Retinal pigment epithelial cell (primary cell): ENCODE results near the gene AGAP5.

ENCODE experiments used
- DNase-seq: peaks from one replicate; pipeline ENCODE4 v3.0.0-alpha.2; 2010; ENCODE audit warnings: low read depth
- H3K4me3 ChIP-seq: 2 replicates; pipeline ENCODE4 v1.5.1; 2011; ENCODE audit warnings: mild to moderate bottlenecking, low read length, control low read depth, moderate library complexity
- CTCF ChIP-seq: conservative IDR thresholded peaks from 2 replicates; pipeline ENCODE4 v1.5.1; 2011; ENCODE audit warnings: low read depth, low read length, control low read depth, inconsistent platforms

AGAP5 gene

DNA sequence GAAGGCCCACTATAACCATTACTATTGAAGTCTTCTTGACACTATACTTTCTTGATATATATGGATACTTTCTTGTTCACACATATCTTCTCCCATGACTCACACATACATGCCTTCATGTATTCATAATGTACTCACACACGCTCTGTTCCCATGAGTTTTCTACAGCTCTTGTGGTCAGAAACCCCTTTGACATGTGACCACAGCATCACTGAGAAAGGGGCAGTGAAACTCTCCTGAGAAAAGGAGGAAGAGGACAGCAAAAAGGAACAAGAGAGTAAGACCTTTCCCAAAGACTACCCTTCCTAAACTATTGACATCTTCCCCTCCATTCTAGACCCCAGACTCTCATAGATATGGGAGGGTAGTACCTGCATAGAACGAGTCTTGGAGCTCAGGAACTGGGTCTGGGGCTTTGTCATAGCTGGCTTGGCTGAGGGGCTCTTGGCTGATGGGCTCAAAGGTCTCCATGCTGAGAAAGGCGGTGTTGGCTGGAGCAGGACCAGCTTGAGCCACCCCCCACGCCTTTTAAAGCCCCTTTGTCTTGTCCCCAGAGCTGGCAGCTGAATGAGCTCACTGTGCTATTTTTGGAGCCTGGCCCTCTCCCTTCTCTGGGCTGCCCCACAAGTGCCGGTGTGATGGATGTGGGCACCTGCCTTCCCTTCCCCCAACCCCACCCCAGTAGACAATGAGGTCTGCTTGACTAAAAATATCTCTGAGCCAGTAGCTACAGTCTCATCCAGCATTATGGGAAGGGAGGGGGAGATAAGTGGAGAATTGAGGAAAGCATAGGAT is 47.2 kb downstream of the AGAP5 start:
- no peak overlapping the region for H3K4me3 ChIP-seq
- no peak for DNase-seq
- TF ChIP-seq CTCF, result no peak

GRCh38 chr10:73649876-73650536 is 47.9 kb downstream of the AGAP5 start:
- H3K4me3 ChIP-seq, result no peak overlapping the region
- no peak for TF ChIP-seq CTCF
- DNase-seq, result no peak

GRCh38 chr10:73648975-73649829 is 48.7 kb downstream of the AGAP5 start:
- DNase-seq, result no peak
- H3K4me3 ChIP-seq, result no peak overlapping the region
- TF ChIP-seq CTCF, result no peak

GRCh38 chr10:73647875-73648651 is 49.8 kb downstream of the AGAP5 start:
- no peak for TF ChIP-seq CTCF
- DNase-seq, result no peak
- H3K4me3 ChIP-seq, result peak overlapping the region; percentile 70

DNA sequence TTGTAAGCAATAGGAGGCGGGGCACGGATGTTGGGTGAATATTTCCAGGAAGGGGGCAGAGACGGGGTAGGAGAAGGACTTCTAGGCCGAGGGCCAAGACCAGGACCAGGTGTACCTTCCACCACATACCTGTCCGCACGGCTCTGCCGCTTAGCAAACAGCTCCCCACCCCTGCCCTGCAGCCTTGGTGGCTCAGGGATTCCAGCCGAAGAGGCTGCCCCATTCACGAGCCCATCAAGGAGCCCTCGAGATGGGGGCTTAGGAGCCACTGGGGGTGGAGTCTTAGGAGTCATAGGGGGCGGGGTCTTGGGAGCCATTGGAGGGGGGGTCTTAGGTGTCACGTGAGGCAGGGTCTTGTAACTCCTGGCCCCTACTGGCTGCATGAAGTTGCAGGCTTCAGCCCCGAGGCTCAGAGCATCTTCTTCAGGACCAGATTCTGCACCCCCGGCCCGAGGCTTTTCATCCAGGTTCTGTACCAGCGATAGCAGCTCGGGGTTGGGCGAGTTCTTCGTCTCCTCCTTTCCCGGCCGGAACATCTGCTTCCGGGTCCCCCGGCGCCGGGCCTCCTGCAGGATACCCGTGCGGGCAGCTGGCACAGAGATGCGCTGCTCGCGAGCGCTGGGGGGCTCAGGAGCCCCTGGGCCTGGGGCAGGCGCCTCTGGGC is 50.6 kb downstream of the AGAP5 start:
- H3K4me3 ChIP-seq, result peak overlapping the region; percentile 70
- DNase-seq, result no peak
- peak; percentile 16 for TF ChIP-seq CTCF

DNA sequence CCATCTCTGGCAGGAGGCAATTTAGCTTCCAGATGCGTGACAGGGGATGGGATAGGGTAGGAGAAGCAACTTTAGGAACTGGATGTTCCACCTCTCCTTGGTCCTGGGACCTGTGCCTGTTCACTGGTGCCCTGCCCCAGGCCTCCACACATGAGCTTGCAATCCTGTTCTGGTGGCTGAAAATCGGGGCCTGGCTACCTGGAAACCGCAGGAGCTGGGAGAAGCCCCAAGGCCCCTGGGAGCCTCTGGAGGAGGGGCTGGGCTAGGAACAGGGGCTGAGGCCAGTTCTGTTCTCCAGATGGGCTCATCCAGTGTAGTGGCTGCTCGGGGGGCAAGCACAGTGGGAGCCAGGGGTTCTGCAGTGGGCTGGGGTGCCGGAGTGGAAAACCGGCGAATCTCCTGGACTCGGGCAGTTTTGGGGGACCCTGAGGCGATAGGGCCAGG is 51.3 kb downstream of the AGAP5 start:
- no peak for TF ChIP-seq CTCF
- DNase-seq, result no peak
- H3K4me3 ChIP-seq, result no peak overlapping the region
